ENCODE results near the gene PRKCH.

PRKCH gene

GRCh38 chr14:61471297-61472005 lies 150.1 kb downstream of the PRKCH start:
- TF ChIP-seq CTCF (IDR thresholded peaks at IDR 0.05; ENCODE audit: low read depth, low read length), result no peak

GRCh38 chr14:61472011-61472672 lies 150.8 kb downstream of the PRKCH start:
- no peak for TF ChIP-seq CTCF (IDR thresholded peaks at IDR 0.05; ENCODE audit: low read depth, low read length)
- peak overlapping the region; percentile 61 for H3K4me3 ChIP-seq (ENCODE audit: low read depth, low read length)

More at GRCh38 chr14:61471297-61472005, 150.1 kb downstream of the PRKCH start:
- H3K4me3 ChIP-seq (ENCODE audit: low read depth, low read length), result peak overlapping the region; percentile 61

GRCh38 chr14:61472801-61473376 lies 151.5 kb downstream of the PRKCH start:
- H3K4me3 ChIP-seq (ENCODE audit: low read depth, low read length), result peak overlapping the region; percentile 61; the same call in 1 of the 2 replicates
- no peak for TF ChIP-seq CTCF (IDR thresholded peaks at IDR 0.05; ENCODE audit: low read depth, low read length)

GRCh38 chr14:61474015-61474414 lies 152.6 kb downstream of the PRKCH start:
- H3K4me3 ChIP-seq (ENCODE audit: low read depth, low read length), result no peak overlapping the region
- no peak for TF ChIP-seq CTCF (IDR thresholded peaks at IDR 0.05; ENCODE audit: low read depth, low read length)

- TF ChIP-seq CTCF (IDR thresholded peaks at IDR 0.05; ENCODE audit: low read depth, low read length), result no peak
- no peak overlapping the region for H3K4me3 ChIP-seq (ENCODE audit: low read depth, low read length)
Observed at GRCh38 chr14:61474701-61475100, 153.3 kb downstream of the PRKCH start.

GRCh38 chr14:61475316-61475715 lies 153.9 kb downstream of the PRKCH start:
- TF ChIP-seq CTCF (IDR thresholded peaks at IDR 0.05; ENCODE audit: low read depth, low read length), result peak; percentile 36; the same call in 1 of the 2 replicates
- no peak overlapping the region for H3K4me3 ChIP-seq (ENCODE audit: low read depth, low read length)

Data from WI38 (cell line).